ENCODE data around the gene WIPI1.
"Not testable (repeated sequence)": the region's sequence is repeated elsewhere in the genome, so short reads cannot be mapped to it uniquely, and the experiment has no call there.

WIPI1 gene

DNA sequence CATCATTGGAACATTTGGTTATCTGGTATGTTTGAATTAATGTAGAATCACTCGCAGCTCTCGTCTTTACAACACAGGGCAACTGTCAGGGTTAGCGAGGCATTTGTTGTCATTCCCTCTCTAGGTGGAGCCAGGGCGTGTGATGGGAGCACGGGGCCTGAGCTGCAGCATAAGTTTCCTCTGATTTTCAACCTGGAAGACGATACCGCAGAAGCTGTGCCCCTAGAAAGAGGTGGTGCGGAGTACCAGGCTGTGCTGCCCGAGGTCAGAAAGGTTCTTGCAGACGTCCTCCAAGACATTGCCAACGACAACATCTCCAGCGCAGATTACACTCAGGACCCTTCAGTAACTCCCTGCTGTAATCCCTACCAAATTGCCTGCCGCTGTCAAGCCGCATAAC lies 37.2 kb downstream of the WIPI1 start:
- in situ Hi-C loops (cut with HindIII; ENCODE audit: low sequenced_read_pairs), result no loop called here
- TF ChIP-seq, protein P1, sequence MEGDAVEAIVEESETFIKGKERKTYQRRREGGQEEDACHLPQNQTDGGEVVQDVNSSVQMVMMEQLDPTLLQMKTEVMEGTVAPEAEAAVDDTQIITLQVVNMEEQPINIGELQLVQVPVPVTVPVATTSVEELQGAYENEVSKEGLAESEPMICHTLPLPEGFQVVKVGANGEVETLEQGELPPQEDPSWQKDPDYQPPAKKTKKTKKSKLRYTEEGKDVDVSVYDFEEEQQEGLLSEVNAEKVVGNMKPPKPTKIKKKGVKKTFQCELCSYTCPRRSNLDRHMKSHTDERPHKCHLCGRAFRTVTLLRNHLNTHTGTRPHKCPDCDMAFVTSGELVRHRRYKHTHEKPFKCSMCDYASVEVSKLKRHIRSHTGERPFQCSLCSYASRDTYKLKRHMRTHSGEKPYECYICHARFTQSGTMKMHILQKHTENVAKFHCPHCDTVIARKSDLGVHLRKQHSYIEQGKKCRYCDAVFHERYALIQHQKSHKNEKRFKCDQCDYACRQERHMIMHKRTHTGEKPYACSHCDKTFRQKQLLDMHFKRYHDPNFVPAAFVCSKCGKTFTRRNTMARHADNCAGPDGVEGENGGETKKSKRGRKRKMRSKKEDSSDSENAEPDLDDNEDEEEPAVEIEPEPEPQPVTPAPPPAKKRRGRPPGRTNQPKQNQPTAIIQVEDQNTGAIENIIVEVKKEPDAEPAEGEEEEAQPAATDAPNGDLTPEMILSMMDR (IDR thresholded peaks at IDR 0.05; ENCODE audit: low read depth, low read length), result no peak
- H3K4me3 ChIP-seq (ENCODE audit: low read depth, low read length), result no peak overlapping the region
- DNase-seq (ENCODE audit: low read depth, low spot score), result no peak

DNA sequence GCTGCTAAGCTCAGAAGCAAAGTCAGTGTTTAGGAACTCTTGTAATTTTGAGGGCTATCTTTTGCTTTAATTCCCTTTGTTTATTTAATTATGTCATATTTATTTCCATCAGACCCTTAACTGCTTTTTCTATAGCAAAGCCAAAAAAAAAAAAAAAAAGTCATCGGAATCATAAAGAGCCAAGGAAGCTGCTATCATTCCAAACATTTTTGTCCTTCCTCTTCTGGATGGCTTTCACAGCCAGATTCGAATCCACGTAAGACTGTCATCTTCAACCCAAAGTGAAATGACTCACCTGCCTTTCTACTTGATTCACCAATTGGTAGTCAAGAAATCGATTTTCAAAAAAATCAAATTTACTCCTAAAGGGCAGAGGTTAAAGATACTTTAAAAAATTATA lies 38.4 kb downstream of the WIPI1 start:
- no peak overlapping the region for H3K4me3 ChIP-seq (ENCODE audit: low read depth, low read length)
- no peak for DNase-seq (ENCODE audit: low read depth, low spot score)
- in situ Hi-C loops (cut with HindIII; ENCODE audit: low sequenced_read_pairs), result no loop called here
- TF ChIP-seq, protein P1 (IDR thresholded peaks at IDR 0.05; ENCODE audit: low read depth, low read length), result no peak

DNA sequence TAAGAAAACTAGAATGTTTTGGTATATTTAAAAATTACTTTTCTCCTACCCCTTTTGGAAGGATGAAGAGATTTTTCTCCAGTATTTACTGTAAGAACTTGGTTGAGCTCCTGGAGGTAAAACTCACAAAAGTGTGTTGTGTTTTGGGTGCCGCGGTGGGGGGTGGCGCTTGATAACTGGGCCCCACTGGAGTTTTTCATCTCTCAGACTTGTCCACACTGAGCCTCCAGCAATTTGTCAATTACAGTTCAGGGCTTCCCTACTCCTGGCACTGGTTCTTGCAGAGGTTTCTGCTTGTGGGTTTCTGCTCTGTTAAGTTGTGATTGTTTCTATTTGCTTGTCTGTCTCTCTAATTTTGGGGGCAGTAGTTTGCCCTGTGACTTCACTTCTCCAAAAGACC lies 40.0 kb downstream of the WIPI1 start:
- H3K4me3 ChIP-seq (ENCODE audit: low read depth, low read length), result no peak overlapping the region
- DNase-seq (ENCODE audit: low read depth, low spot score), result no peak
- in situ Hi-C loops (cut with HindIII; ENCODE audit: low sequenced_read_pairs), result no loop called here
- TF ChIP-seq, protein P1 (IDR thresholded peaks at IDR 0.05; ENCODE audit: low read depth, low read length), result no peak

DNA sequence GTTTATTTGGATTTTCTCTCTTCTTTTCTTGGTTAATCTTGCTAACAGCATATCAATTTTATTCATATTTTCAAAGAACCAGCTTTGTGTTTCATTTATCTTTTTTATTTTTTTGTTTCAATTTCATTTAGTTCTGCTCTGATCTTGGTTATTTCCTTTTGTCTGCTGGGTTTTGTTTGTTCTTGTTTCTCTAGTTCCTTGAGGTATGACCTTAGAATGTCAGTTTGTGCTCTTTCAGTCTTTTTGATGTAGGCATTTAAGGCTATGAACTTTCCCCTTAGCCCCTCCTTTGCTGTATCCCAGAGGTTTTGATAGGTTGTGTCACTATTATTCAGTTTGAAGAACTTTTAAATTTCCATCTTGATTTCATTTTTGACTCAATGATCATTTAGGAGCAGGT lies 42.4 kb downstream of the WIPI1 start:
- in situ Hi-C loops (cut with HindIII; ENCODE audit: low sequenced_read_pairs); H3K4me3 ChIP-seq (ENCODE audit: low read depth, low read length); DNase-seq (ENCODE audit: low read depth, low spot score): not testable (repeated sequence)

DNA sequence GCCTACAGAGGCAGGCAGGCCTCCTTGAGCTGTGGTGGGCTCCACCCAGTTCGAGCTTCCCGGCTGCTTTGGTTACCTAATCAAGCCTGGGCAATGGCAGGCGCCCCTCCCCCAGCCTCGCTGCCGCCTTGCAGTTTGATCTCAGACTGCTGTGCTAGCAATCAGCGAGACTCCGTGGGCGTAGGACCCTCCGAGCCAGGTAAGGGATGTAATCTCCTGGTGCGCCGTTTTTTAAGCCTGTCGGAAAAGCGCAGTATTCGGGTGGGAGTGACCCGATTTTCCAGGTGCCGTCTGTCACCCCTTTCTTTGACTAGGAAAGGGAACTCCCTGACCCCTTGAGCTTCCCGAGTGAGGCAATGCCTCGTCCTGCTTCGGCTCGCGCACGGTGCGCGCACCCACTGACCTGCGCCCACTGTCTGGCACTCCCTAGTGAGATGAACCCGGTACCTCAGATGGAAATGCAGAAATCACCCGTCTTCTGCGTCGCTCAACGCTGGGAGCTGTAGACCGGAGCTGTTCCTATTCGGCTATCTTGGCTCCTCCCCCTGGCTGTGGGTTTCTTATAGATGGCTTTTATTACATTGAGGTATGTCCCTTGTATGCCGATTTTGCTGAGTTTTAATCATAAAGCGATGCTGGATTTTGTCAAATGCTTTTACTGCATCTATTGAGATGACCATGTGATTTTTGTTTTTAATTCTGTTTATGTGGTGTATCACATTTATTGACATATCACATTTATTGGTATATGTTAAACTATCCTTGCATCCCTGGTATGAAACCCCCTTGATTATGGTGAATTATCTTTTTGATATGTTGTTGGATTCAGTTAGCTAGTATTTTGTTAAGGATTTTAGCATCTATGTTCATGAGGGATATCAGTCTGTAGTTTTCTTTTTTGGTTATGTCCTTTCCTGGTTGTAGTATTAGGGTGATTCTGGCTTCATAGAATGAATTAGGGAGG lies 43.4 kb downstream of the WIPI1 start:
- peak; percentile 14 for DNase-seq (ENCODE audit: low read depth, low spot score)

DNA sequence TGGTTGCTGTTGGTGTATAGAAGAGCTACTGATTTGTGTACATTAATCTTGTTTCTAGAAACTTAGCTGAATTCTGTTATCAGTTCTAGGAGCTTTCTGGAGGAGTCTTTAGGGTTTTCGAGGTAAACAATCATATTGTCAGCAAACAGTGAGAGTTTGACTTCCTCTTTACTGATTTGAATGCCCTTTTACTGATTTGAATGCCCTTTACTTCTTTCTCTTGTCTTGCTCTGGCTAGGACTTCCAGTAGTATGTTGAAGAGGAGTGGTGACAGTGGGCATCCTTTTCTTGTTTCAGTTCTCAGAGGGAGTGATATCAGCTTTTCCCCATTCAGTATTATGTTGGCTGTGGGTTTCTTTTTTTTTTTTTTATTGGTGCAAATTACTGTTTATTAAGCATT lies 49.6 kb downstream of the WIPI1 start:
- DNase-seq (ENCODE audit: low read depth, low spot score); H3K4me3 ChIP-seq (ENCODE audit: low read depth, low read length); in situ Hi-C loops (cut with HindIII; ENCODE audit: low sequenced_read_pairs): not testable (repeated sequence)

More for the DNA sequence above, 43.4 kb downstream of the WIPI1 start:
- in situ Hi-C loops (cut with HindIII; ENCODE audit: low sequenced_read_pairs), result not testable (repeated sequence)
- H3K4me3 ChIP-seq (ENCODE audit: low read depth, low read length), result peak overlapping the region; percentile 32

DNA sequence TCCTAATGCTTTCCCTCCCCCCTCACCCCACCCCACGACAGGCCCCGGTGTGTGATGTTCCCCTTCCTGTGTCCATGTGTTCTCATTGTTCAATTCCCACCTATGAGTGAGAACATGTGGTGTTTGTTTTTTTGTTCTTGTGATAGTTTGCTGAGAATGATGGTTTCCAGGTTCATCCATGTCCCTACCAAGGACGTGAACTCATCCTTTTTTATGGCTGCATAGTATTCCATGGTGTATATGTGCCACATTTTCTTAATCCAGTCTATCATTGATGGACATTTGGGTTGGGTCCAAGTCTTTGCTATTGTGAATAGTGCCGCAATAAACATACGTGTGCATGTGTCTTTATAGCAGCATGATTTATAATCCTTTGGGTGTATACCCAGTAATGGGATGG lies 53.5 kb downstream of the WIPI1 start:
- DNase-seq (ENCODE audit: low read depth, low spot score); H3K4me3 ChIP-seq (ENCODE audit: low read depth, low read length); in situ Hi-C loops (cut with HindIII; ENCODE audit: low sequenced_read_pairs): not testable (repeated sequence)

DNA sequence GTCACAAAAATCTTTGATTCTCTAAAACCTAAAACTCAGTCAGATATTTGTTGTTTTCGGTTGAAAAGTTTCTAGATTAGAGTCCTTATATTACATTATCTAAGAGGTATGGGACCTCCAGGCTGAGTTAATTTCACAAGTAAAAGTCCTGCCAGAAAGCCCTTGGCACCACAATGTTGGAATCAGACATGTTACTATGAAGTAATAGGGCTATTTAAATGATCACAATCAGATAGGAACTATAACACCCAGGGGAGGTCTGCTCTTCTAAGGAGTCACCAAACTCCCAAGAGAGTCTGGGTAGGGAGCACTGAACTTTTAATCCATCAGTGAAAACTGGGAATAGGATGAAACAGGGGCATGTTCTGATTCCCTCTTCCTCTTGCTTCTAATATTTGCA lies 54.2 kb downstream of the WIPI1 start:
- DNase-seq (ENCODE audit: low read depth, low spot score), result no peak
- in situ Hi-C loops (cut with HindIII; ENCODE audit: low sequenced_read_pairs), result no loop called here
- TF ChIP-seq, protein P1 (IDR thresholded peaks at IDR 0.05; ENCODE audit: low read depth, low read length), result no peak
- H3K4me3 ChIP-seq (ENCODE audit: low read depth, low read length), result no peak overlapping the region

Measured in astrocyte of the spinal cord (primary cell).